NB4 (cell line): Measurements from ENCODE around the gene ZRANB3.
"Not testable (repeated sequence)": the region's sequence is repeated elsewhere in the genome, so short reads cannot be mapped to it uniquely, and the experiment has no call there.

ENCODE experiments used
- DNase-seq: peaks from one replicate; pipeline ENCODE4 v3.0.0; 2010; ENCODE audit warnings: low read depth
- H3K4me3 ChIP-seq: one replicate; pipeline ENCODE4 v1.5.1; 2011; ENCODE audit warnings: mild to moderate bottlenecking, low read depth, low read length, moderate library complexity
- MYC ChIP-seq: IDR thresholded peaks from 2 replicates; pipeline ENCODE4 v1.6.1; 2011; ENCODE audit warnings: low read depth, low read length
- POLR2A ChIP-seq: IDR thresholded peaks from 2 replicates; pipeline ENCODE4 v1.6.1; 2011; ENCODE audit warnings: mild to moderate bottlenecking; ENCODE audit not compliant: insufficient read length; ENCODE audit errors: extremely low read depth
- TF ChIP-seq, protein P1 (sequence below): IDR thresholded peaks from one replicate; pipeline ENCODE4 v1.5.1; 2012; ENCODE audit warnings: low read depth, low read length
- TF ChIP-seq, protein P2 (sequence below): IDR thresholded peaks from 2 replicates; pipeline ENCODE4 v1.6.1; 2011; ENCODE audit warnings: low read depth, low read length

The ZRANB3 gene

DNA sequence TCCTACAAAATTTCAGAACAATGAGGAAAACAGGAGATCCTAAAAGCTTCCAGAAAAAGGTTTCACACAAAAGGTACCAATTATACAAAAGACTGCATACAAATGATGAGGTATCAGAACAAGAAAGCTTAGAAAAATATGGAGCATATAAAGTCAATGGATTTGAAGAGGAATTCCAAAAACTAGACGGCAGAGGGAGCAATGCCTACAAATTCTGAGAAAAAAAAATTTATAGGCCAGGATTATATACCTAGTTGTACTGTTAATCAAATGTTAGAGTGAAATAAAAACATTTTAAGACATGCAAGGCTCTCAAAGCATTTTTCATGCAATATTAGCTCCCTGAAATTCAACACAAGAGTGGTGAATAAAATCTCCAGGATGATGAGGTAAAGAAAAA lies 106.2 kb downstream of the ZRANB3 start:
- DNase-seq: no peak
- TF ChIP-seq POLR2A: no peak
- TF ChIP-seq, protein P1, sequence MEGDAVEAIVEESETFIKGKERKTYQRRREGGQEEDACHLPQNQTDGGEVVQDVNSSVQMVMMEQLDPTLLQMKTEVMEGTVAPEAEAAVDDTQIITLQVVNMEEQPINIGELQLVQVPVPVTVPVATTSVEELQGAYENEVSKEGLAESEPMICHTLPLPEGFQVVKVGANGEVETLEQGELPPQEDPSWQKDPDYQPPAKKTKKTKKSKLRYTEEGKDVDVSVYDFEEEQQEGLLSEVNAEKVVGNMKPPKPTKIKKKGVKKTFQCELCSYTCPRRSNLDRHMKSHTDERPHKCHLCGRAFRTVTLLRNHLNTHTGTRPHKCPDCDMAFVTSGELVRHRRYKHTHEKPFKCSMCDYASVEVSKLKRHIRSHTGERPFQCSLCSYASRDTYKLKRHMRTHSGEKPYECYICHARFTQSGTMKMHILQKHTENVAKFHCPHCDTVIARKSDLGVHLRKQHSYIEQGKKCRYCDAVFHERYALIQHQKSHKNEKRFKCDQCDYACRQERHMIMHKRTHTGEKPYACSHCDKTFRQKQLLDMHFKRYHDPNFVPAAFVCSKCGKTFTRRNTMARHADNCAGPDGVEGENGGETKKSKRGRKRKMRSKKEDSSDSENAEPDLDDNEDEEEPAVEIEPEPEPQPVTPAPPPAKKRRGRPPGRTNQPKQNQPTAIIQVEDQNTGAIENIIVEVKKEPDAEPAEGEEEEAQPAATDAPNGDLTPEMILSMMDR: no peak
- TF ChIP-seq MYC: no peak
- TF ChIP-seq, protein P2, sequence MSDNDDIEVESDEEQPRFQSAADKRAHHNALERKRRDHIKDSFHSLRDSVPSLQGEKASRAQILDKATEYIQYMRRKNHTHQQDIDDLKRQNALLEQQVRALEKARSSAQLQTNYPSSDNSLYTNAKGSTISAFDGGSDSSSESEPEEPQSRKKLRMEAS: no peak
- H3K4me3 ChIP-seq: no peak overlapping the region

DNA sequence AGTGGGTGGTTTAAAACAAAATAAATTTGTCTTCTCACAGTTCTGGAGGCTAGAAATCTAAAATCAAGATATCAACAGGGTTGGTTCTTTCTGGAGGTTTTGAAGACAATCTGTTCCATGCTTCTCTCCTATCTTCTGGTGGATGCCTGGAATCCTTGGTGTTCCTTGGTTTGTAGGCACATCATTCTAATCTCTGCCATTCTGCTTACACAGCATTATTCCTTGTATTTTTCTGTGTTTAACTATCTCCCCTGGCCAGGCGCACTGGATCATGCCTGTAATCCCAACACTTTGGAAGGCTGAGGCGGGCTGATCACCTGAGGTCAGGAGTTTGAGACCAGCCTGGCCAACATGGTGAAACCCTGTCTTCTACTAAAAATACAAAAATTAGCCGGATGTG lies 108.1 kb downstream of the ZRANB3 start:
- TF ChIP-seq, protein P2: no peak
- TF ChIP-seq MYC (no peak), POLR2A (no peak)
- TF ChIP-seq, protein P1: no peak
- no peak overlapping the region for H3K4me3 ChIP-seq
- DNase-seq: no peak

DNA sequence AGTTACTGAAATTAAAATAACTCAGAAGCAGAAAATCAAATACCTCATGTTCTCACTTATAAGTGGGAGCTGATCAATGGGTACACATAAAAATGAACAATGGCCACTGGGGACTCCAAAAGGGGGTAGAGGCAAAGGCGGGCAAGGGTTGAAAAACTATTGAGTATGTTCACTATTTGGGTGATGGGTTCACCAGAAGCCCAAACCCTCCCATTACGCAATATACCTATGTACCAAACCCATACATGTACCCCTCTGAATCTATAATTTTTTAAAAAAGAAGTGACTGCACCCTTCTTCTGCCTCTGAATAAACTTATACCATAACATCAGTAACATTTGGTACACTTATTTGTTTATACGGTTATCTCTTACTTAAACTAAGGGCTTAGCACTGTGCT lies 119.4 kb downstream of the ZRANB3 start:
- H3K4me3 ChIP-seq: no peak overlapping the region
- TF ChIP-seq, protein P1: no peak
- TF ChIP-seq, protein P2: no peak
- TF ChIP-seq POLR2A (no peak), MYC (no peak)
- DNase-seq: no peak

DNA sequence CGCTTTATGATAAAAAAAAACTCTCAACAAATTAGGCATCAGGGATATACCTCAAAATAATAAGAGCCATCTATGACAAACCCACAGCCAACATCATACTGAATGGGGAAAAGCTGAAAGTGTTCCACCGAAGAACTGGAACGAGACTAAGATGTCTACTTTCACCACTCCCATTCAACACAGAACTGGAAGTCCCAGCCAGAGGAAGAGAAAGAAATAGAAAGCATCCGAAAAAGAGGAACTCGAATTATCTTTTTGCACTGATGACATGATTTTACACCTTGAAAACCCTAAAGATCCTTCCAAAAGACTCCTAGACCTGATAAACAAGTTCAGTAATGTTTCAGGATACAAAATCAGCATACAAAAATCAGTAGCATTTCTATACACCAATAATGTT lies 121.6 kb downstream of the ZRANB3 start:
- no peak for DNase-seq
- TF ChIP-seq, protein P1: no peak
- no peak for TF ChIP-seq MYC
- TF ChIP-seq, protein P2: no peak
- no peak for TF ChIP-seq POLR2A

DNA sequence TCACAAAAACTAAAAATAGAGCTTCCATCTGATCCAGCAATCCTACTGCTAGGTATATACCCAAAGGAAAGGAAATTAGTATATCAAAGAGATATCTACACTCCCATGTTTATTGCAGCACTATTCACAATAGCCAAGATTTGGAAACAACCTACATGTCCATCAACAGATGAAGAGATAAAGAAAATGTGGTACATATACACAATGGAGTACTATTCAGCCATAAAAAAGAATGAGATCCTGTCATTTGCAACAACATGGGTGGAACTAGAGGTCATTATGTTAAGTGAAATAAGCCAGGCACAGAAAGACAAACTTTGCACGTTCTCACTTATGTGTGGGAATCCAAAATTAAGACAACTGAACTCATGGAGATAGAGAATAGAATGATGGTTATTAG lies 134.8 kb downstream of the ZRANB3 start:
- DNase-seq, H3K4me3 ChIP-seq: not testable (repeated sequence)

More for the DNA sequence above, 121.6 kb downstream of the ZRANB3 start:
- no peak overlapping the region for H3K4me3 ChIP-seq

DNA sequence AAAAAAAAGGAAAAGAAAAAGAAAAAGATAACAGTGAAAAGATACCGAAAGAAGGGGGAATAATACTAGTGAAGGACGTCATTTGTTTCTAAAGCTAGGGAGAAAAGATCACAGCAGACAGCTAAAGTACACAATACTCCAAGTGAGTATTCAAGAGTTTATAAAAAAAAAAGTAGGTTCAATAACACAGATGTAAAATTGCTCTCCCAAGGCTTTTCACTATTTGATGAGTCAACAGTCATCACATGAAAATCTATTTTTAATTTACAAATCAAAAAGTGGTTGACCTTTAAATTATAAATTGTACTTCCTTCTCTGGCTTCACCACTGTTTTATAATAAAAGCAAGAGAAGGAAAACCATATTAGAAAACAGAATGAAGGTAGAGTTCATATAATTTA lies 144.0 kb downstream of the ZRANB3 start:
- no peak overlapping the region for H3K4me3 ChIP-seq
- DNase-seq: no peak
- TF ChIP-seq POLR2A (no peak), MYC (no peak)
- TF ChIP-seq, protein P1: no peak
- TF ChIP-seq, protein P2: no peak
